SK-N-MC (cell line): ENCODE data around the gene PKP2.

Source experiments
- DNase-seq: peaks from one replicate; pipeline ENCODE4 v3.0.0-alpha.2; 2011; ENCODE audit warnings: low read depth, low spot score
- H3K27ac ChIP-seq: fragments of 200-600 bp; sonication (generic); 2 replicates; pipeline ENCODE4 v1.5.1; 2016; ENCODE audit warnings: mixed run types
- H3K36me3 ChIP-seq: fragments of 200-600 bp; sonication (generic); 2 replicates; pipeline ENCODE4 v1.6.1; 2017; ENCODE audit warnings: antibody characterized with exemption, low read length, mixed read lengths; ENCODE audit not compliant: insufficient read depth
- H3K4me3 ChIP-seq: fragments of 200-600 bp; sonication (generic); 2 replicates; pipeline ENCODE4 v1.5.1; 2016
- H3K9ac ChIP-seq: fragments of 200-600 bp; sonication (generic); 2 replicates; pipeline ENCODE4 v1.8.0; 2017; ENCODE audit warnings: mixed run types, mixed read lengths; ENCODE audit not compliant: insufficient read length
- H3K9me3 ChIP-seq: fragments of 200-600 bp; sonication (generic); 2 replicates; pipeline ENCODE4 v1.6.1; 2017; ENCODE audit warnings: low read depth, mild to moderate bottlenecking, antibody characterized with exemption, low read length, moderate library complexity, mixed read lengths
- EZH2 ChIP-seq: fragments of 200-600 bp; sonication (generic); IDR thresholded peaks from one replicate; pipeline ENCODE4 v1.6.1; 2017; ENCODE audit warnings: antibody characterized with exemption
- FOXP2 ChIP-seq: optimal IDR thresholded peaks from 2 replicates; pipeline ENCODE3; 2011; ENCODE audit warnings: mild to moderate bottlenecking, moderate library complexity; ENCODE audit not compliant: insufficient read depth; ENCODE audit errors: extremely low read length, control extremely low read depth
- POLR2AphosphoS5 ChIP-seq: IDR thresholded peaks from 2 replicates; pipeline ENCODE4 v1.6.1; 2012; ENCODE audit warnings: mild to moderate bottlenecking, low read depth, low read length, borderline replicate concordance

The PKP2 gene

GRCh38 chr12:32755654-32756475, 140.7 kb downstream of the PKP2 start, which contains the start of gene YARS2:
Gene YARS2 (minus strand): TSS chr12:32755897. CDS start chr12:32755874, 23 bp downstream.
- Histone ChIP-seq H3K4me3 (peak within 1 kb of the TSS; percentile 96), H3K9me3 (no peaks in the 10 kb centered on the region), H3K27ac (peak within 1 kb of the TSS; percentile 96), H3K9ac (peak within 1 kb of the TSS; percentile 95), H3K36me3 (peaks cover 27% of the 10 kb centered on the region)
- DNase-seq: peak; percentile 92
- TF ChIP-seq POLR2AphosphoS5: peak; percentile 93
- no peak for TF ChIP-seq FOXP2
- no peak for TF ChIP-seq EZH2

- DNase-seq: no peak
- peak overlapping the region; percentile 95 for H3K9ac ChIP-seq
- peak; percentile 44 for TF ChIP-seq FOXP2
- no peak for TF ChIP-seq POLR2AphosphoS5
- no peaks in the 10 kb centered on the region for H3K9me3 ChIP-seq
- peak overlapping the region; percentile 96 for H3K4me3 ChIP-seq
- H3K36me3 ChIP-seq: peaks cover 34% of the 10 kb centered on the region
- H3K27ac ChIP-seq: peak overlapping the region; percentile 96
These were observed 141.4 kb downstream of the PKP2 start for GRCh38 chr12:32755051-32755653.

- H3K36me3 ChIP-seq: peaks cover 45% of the 10 kb centered on the region
- H3K9me3 ChIP-seq: no peaks in the 10 kb centered on the region
- H3K27ac ChIP-seq: no peak overlapping the region
- DNase-seq: no peak
- peak overlapping the region; percentile 95 for H3K9ac ChIP-seq
- peak overlapping the region; percentile 96 for H3K4me3 ChIP-seq
- TF ChIP-seq POLR2AphosphoS5 (no peak), EZH2 (no peak), FOXP2 (no peak)
These were observed 142.5 kb downstream of the PKP2 start for GRCh38 chr12:32754111-32754510.

GRCh38 chr12:32753605-32754004, 143.0 kb downstream of the PKP2 start:
- no peak for DNase-seq
- no peak overlapping the region; the same call in 1 of the 2 replicates for H3K27ac ChIP-seq
- TF ChIP-seq FOXP2 (no peak), EZH2 (no peak), POLR2AphosphoS5 (no peak)
- H3K36me3 ChIP-seq: peaks cover 50% of the 10 kb centered on the region
- no peaks in the 10 kb centered on the region for H3K9me3 ChIP-seq
- peak overlapping the region; percentile 96 for H3K4me3 ChIP-seq
- H3K9ac ChIP-seq: peak overlapping the region; percentile 95

- H3K36me3 ChIP-seq: peaks cover 95% of the 10 kb centered on the region
- TF ChIP-seq EZH2: no peak
- TF ChIP-seq FOXP2: no peak
- no peak for TF ChIP-seq POLR2AphosphoS5
- no peak overlapping the region for H3K9ac ChIP-seq
- no peak overlapping the region for H3K4me3 ChIP-seq
- no peak overlapping the region for H3K27ac ChIP-seq
- no peak for DNase-seq
- no peaks in the 10 kb centered on the region for H3K9me3 ChIP-seq
These were observed 153.3 kb downstream of the PKP2 start for GRCh38 chr12:32743264-32743663.

- no peak for TF ChIP-seq FOXP2
- no peak for TF ChIP-seq EZH2
- TF ChIP-seq POLR2AphosphoS5: no peak
- H3K9me3 ChIP-seq: no peaks in the 10 kb centered on the region
- no peak overlapping the region for H3K4me3 ChIP-seq
- no peak overlapping the region for H3K27ac ChIP-seq
- peaks cover 96% of the 10 kb centered on the region for H3K36me3 ChIP-seq
- DNase-seq: no peak
- no peak overlapping the region for H3K9ac ChIP-seq
These were observed 154.4 kb downstream of the PKP2 start for GRCh38 chr12:32742133-32742532.
